ENCODE data around the gene CUL1. TPM values are rescaled to one million over a fixed set of nuclear protein-coding genes. Genes with fewer than 3 reads are reported as not detected.
A peak's percentile ranks its signal among the peaks of the same experiment; 100 is the strongest.

The CUL1 gene
- total and polyA plus RNA-seq, 8 donors: 32.5 to 59.7 (median 57.8) TPM

DNA sequence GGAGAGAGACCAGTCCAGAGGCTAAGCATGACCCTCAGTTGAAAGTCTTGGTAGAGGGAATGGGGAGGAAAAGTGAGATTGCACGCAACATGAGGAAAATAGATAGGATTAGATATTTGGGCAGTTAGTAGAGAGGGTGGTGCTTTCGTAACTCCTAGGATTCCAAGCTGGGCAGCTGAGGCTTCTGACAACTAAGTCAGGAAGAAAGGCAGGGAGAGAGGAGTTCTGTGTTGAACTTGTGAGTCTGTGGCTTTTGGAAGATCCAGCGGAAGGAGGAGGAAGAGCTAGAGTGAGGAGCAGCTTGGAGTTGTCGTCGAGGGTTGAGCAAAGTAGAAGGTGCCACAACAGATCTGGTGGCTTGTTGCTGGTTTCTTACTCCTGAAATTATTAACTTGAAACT is 21.8 kb downstream of the CUL1 start:
- no peaks in the 10 kb centered on the region for H3K27me3 ChIP-seq
- no peaks in the 10 kb centered on the region for H3K9me3 ChIP-seq
- DNase-seq (no peak), ATAC-seq (no peak)
- no peak overlapping the region for H3K27ac ChIP-seq
- H3K4me1 ChIP-seq: peaks cover 7 to 55% of the 10 kb centered on the region in 2 donors
- no peaks in the 10 kb centered on the region for H3K36me3 ChIP-seq
- no peak overlapping the region for H3K4me3 ChIP-seq
- TF ChIP-seq, protein P1, sequence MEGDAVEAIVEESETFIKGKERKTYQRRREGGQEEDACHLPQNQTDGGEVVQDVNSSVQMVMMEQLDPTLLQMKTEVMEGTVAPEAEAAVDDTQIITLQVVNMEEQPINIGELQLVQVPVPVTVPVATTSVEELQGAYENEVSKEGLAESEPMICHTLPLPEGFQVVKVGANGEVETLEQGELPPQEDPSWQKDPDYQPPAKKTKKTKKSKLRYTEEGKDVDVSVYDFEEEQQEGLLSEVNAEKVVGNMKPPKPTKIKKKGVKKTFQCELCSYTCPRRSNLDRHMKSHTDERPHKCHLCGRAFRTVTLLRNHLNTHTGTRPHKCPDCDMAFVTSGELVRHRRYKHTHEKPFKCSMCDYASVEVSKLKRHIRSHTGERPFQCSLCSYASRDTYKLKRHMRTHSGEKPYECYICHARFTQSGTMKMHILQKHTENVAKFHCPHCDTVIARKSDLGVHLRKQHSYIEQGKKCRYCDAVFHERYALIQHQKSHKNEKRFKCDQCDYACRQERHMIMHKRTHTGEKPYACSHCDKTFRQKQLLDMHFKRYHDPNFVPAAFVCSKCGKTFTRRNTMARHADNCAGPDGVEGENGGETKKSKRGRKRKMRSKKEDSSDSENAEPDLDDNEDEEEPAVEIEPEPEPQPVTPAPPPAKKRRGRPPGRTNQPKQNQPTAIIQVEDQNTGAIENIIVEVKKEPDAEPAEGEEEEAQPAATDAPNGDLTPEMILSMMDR (IDR thresholded peaks at IDR 0.05): no peak
- intact Hi-C loops (cut with DNase I): no loop called here

DNA sequence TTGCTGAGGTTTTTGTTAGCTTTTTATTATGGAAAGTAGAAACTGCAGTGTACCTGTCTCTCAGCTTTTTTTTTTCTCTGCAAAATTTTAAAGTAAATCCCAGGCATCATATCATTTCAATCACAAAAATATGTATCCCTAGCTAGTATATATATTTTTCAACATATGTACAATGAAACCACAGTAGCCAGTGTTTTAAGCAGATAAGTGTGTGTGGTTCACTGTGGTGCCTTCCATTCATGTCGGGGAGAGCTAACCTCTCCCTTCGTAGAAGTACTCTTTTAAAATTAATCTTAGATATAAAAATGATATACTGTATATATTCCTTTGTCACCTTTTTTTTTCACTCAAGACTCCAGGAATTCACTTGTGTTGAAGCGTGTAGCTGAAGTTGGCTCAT is 22.7 kb downstream of the CUL1 start:
- intact Hi-C loops (cut with DNase I): no loop called here
- H3K4me3 ChIP-seq: no peak overlapping the region
- no peak for ATAC-seq
- peaks cover 7 to 62% of the 10 kb centered on the region in 2 donors for H3K4me1 ChIP-seq
- H3K27ac ChIP-seq: no peak overlapping the region
- H3K36me3 ChIP-seq: no peaks in the 10 kb centered on the region
- no peaks in the 10 kb centered on the region for H3K9me3 ChIP-seq
- no peak for DNase-seq
- H3K27me3 ChIP-seq: no peaks in the 10 kb centered on the region
- TF ChIP-seq, protein P1 (IDR thresholded peaks at IDR 0.05): no peak

DNA sequence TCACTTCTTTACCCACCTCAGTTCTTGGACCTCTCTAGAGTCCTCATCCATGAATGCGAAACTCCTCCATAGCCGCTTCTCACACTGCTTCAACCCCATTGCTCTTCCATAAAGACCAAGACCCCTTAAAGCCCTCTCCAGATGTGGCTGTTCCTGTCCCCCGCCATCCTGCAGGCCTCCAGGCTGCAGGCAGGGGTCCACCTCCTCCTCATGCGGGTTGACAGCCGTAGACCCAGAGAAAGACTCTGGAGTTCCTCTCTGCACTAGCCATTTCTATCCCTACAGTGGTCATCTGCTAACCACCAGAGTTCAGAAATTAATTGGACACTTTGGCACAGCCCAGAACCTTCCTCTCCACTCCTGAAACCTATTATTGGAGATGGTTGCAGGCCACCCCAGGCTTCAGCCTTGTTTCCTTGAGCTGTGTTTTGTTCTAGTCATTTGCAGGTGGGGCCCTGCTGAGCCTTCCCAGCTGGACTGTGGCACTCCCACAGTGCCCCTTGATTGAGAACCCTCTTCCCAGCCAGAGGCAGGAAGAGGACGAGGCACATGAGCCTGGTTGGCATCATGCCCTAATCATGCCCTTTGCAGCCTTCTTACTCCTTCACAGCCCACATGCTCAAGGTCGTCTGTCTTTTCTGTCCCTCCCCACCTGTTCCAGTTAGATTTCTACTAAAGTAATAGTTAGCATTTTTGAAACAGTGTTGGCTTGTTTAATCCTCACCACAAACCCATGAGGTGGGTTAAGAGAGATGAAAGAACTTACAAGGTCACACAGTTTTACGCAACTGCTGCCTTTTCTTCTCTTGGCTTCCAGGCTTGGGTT is 23.9 kb downstream of the CUL1 start:
- H3K27ac ChIP-seq: no peak overlapping the region
- intact Hi-C loops (cut with DNase I): no loop called here
- H3K27me3 ChIP-seq: no peaks in the 10 kb centered on the region
- no peak for DNase-seq
- no peak overlapping the region for H3K4me3 ChIP-seq
- H3K9me3 ChIP-seq: no peaks in the 10 kb centered on the region
- H3K4me1 ChIP-seq: peaks cover 7 to 74% of the 10 kb centered on the region in 2 donors
- no peaks in the 10 kb centered on the region for H3K36me3 ChIP-seq
- ATAC-seq: peak; percentile 46
- TF ChIP-seq, protein P1 (IDR thresholded peaks at IDR 0.05): no peak

DNA sequence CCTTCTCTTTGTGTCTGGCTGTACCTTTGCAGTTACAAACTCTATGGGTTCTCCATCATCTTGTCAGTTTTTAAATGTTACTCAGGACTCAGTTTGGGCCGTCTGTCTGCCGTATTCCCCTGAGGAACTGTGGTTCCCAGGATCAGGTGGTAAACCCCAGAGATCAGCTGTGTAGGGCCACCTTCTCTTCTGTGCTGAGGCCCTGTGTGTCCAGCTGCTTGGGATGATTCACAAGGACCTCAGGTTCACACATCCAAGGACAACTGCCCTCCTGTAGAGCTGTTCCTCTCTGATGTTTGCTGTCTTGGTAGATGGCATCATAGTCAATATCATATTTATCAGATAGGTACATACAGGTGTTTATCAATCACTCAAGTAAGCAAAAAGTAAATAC is 24.5 kb downstream of the CUL1 start:
- intact Hi-C loops (cut with DNase I): no loop called here
- TF ChIP-seq, protein P1 (IDR thresholded peaks at IDR 0.05): no peak
- ATAC-seq (no peak), DNase-seq (no peak)
- Histone ChIP-seq H3K36me3 (no peaks in the 10 kb centered on the region), H3K27me3 (no peaks in the 10 kb centered on the region), H3K4me3 (no peak overlapping the region), H3K4me1 (peaks cover 7 to 79% of the 10 kb centered on the region in 2 donors), H3K27ac (no peak overlapping the region), H3K9me3 (no peaks in the 10 kb centered on the region)

DNA sequence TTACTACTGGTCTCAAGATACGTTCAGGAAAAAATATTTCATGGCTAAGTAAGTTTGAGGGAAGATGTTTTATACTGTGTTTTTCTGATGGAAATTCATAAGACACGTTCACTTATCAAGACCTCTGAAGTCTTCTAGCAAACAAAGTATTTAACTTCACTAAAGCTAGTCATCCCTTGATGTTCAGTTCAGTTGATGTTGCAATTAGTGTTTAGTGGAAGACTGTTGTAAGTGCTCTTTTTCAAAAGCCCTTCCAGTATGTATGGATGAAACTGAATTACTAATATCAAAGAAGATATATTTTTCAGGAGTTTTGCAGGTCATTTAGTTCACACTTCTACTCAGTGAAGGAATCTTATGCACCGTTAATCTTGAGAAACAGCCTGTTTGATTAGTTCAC is 25.1 kb downstream of the CUL1 start:
- ATAC-seq: no peak
- Histone ChIP-seq H3K27me3 (no peaks in the 10 kb centered on the region), H3K27ac (no peak overlapping the region), H3K9me3 (no peaks in the 10 kb centered on the region), H3K4me1 (peaks cover 7 to 82% of the 10 kb centered on the region in 2 donors), H3K4me3 (no peak overlapping the region), H3K36me3 (no peaks in the 10 kb centered on the region)
- DNase-seq: no peak
- TF ChIP-seq, protein P1 (IDR thresholded peaks at IDR 0.05): no peak
- intact Hi-C loops (cut with DNase I): no loop called here

All from left lung (tissue), 10 donors.